NCI-H2227 treated with DMSO at 0.1 percent for 48 hours (cell line): Measurements from ENCODE around the gene MALAT1.
A peak's percentile ranks its signal among the peaks of the same experiment; 100 is the strongest.
"Not testable (repeated sequence)": the region's sequence is repeated elsewhere in the genome, so short reads cannot be mapped to it uniquely, and the experiment has no call there.

Experiments used
- DNase-seq: peaks from one replicate; lab custom pipeline; 2025; lab: John Stamatoyannopoulos, UW

Gene MALAT1

GRCh38 chr11:65498977-65499712 lies at the start of gene MALAT1:
Gene MALAT1 (plus strand): TSS chr11:65499045.
- DNase-seq = peak; percentile 96

- DNase-seq = not testable (repeated sequence)
Measured at GRCh38 chr11:65451301-65451700, 47.5 kb upstream of the MALAT1 start.

GRCh38 chr11:65452259-65452658 lies 46.6 kb upstream of the MALAT1 start:
- DNase-seq = not testable (repeated sequence)

GRCh38 chr11:65452806-65453490 lies 45.9 kb upstream of the MALAT1 start:
- DNase-seq = no peak

GRCh38 chr11:65454311-65454695 lies 44.5 kb upstream of the MALAT1 start:
- DNase-seq = no peak

GRCh38 chr11:65454696-65455456 lies 44.0 kb upstream of the MALAT1 start:
- peak; percentile 94 for DNase-seq

- DNase-seq = no peak
Measured at GRCh38 chr11:65456418-65456817, 42.4 kb upstream of the MALAT1 start.

- DNase-seq = no peak
Measured at GRCh38 chr11:65459552-65459951, 39.3 kb upstream of the MALAT1 start.

GRCh38 chr11:65465471-65465870 lies 33.4 kb upstream of the MALAT1 start:
- not testable (repeated sequence) for DNase-seq

- peak; percentile 79 for DNase-seq
Measured at GRCh38 chr11:65467306-65467705, 31.5 kb upstream of the MALAT1 start.

- peak; percentile 38 for DNase-seq
Measured at GRCh38 chr11:65468874-65469333, 29.9 kb upstream of the MALAT1 start.

- DNase-seq = no peak
Measured at GRCh38 chr11:65470433-65471049, 28.3 kb upstream of the MALAT1 start.

GRCh38 chr11:65471447-65471891 lies 27.4 kb upstream of the MALAT1 start:
- no peak for DNase-seq

- not testable (repeated sequence) for DNase-seq
Measured at GRCh38 chr11:65472588-65473277, 26.1 kb upstream of the MALAT1 start.

- DNase-seq = no peak
Measured at GRCh38 chr11:65473278-65473860, 25.5 kb upstream of the MALAT1 start.

- no peak for DNase-seq
Measured at GRCh38 chr11:65474864-65475263, 24.0 kb upstream of the MALAT1 start.

GRCh38 chr11:65476632-65477148 lies 22.2 kb upstream of the MALAT1 start:
- DNase-seq = no peak

- peak; percentile 83 for DNase-seq
Measured at GRCh38 chr11:65477149-65477965, 21.5 kb upstream of the MALAT1 start.

GRCh38 chr11:65478388-65479183 lies 20.3 kb upstream of the MALAT1 start:
- DNase-seq = no peak
